Pons (tissue), 1 donor: ENCODE measurements around the gene NVL.
A peak's percentile ranks its signal among the peaks of the same experiment; 100 is the strongest.

Experiments used
- DNase-seq: peaks from one replicate; pipeline ENCODE4 v3.0.0-alpha.2; 2016; ENCODE audit warnings: low spot score

The NVL gene

GRCh38 chr1:224196813-224197600 is 133.0 kb downstream of the NVL start:
- no peak for DNase-seq

- no peak for DNase-seq
Observed at GRCh38 chr1:224193319-224193966, 136.5 kb downstream of the NVL start.

GRCh38 chr1:224192082-224192788 is 137.7 kb downstream of the NVL start:
- no peak for DNase-seq

- no peak for DNase-seq
Observed at GRCh38 chr1:224189561-224189960, 140.4 kb downstream of the NVL start.

- no peak for DNase-seq
Observed at GRCh38 chr1:224188286-224188685, 141.7 kb downstream of the NVL start.

GRCh38 chr1:224185208-224185607 is 144.8 kb downstream of the NVL start:
- DNase-seq = no peak

GRCh38 chr1:224183591-224184312 is 146.2 kb downstream of the NVL start:
- DNase-seq = peak; percentile 56

- DNase-seq = peak; percentile 66
Observed at GRCh38 chr1:224182866-224183590, 146.9 kb downstream of the NVL start, which contains the start of gene DEGS1. DEGS1 (plus strand) TSS chr1:224183240; CDS start chr1:224183337, 97 bp downstream.

GRCh38 chr1:224182057-224182865 is 147.7 kb downstream of the NVL start:
- peak; percentile 15 for DNase-seq

- DNase-seq = no peak
Observed at GRCh38 chr1:224181453-224181810, 148.5 kb downstream of the NVL start.

- DNase-seq = no peak
Observed at GRCh38 chr1:224180783-224181452, 149.1 kb downstream of the NVL start.

- DNase-seq = no peak
Observed at GRCh38 chr1:224178894-224179293, 151.1 kb downstream of the NVL start.

GRCh38 chr1:224177356-224177999 is 152.5 kb downstream of the NVL start:
- no peak for DNase-seq
